ENCODE results near the gene NEK6. TPM values are rescaled to one million over a fixed set of nuclear protein-coding genes. Genes with fewer than 3 reads are reported as not detected.

The NEK6 gene
- 10 to 100 TPM; 26.9 to 34.9 (median 29.6) TPM for polyA plus RNA-seq (ENCODE audit: insufficient read length in 4 of 4)

DNA sequence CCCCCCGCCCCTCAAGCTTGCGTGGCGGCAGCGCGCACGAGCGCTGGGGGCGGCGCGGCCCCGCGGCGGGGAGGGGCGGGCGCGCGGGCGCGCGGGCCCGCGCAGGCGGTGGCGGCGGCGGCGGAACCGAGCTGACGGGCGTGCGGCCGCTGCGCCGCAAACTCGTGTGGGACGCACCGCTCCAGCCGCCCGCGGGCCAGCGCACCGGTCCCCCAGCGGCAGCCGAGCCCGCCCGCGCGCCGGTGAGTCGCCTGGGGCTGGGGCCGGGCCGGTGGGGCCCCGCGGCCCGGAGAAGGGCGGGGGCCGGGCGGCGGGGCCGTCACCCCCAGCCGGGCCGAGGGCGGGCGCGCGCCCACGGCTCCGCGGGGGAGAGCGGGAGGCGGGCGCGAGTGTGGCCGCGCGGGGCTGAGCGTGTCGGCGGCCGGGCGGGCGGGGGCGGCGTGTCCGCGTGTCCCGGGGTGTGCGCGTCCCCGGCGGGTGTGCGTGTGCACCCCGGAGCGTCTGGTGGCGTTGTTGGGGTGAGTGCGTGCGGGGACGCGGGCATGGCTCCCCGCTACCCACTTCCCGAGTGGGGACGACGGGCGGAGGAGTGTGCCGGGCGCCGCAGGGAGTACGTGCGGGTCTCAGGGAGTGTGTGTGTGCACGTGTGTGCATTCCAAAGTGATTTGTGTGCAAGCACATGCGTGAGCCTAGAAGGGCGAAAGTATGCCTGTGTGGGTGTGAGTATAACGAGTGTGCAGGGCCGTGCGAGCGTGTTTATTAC lies at the start of gene NEK6:
NEK6 (plus strand) TSS at position 106 of the 763 bp plus-strand sequence. CDS start 44,016 bp downstream, outside the sequence.
- no peak for DNase-seq (ENCODE audit: low read depth in 4 of 4, low spot score in 2 of 4)

DNA sequence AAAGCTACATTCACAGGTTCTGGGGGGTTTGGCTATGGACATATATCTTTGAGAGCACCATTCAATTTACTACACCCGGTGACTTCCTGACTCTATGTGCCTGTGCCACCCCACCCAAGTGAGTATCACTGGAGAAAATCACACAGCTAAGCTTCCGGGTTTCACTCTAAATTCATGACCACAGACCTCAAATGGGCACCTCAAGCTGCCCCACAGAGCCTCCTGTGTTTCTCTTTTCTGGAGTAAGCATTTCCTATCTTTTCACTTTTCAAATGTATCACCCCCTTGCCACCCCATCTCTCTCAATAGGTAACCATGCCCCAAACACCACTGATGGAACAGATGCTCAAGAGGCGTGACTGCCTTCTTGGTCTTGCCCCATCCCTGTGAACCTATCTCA lies 49.2 kb upstream of the NEK6 start:
- no peak for DNase-seq (ENCODE audit: low read depth in 4 of 4, low spot score in 2 of 4)

DNA sequence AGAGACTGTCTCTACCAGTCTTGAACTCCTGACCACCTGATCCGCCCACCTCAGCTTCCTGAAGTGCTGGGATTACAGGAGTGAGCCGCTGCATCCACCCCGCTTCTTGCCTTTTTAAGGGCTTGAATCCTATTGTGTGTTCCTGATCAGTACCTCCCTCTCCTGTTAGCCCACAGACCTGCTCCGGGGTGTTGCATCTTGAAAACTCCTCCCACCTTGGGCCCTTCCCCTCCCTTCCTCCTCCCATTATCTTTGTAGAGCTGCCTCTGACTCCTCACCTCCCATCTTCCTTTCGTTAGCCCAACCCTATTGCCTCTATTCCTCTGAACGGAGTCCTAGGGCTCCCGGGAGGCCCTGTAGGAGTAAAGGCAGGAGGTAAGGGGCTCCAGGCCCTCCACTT lies 48.5 kb upstream of the NEK6 start:
- no peak for DNase-seq (ENCODE audit: low read depth in 4 of 4, low spot score in 2 of 4)

DNA sequence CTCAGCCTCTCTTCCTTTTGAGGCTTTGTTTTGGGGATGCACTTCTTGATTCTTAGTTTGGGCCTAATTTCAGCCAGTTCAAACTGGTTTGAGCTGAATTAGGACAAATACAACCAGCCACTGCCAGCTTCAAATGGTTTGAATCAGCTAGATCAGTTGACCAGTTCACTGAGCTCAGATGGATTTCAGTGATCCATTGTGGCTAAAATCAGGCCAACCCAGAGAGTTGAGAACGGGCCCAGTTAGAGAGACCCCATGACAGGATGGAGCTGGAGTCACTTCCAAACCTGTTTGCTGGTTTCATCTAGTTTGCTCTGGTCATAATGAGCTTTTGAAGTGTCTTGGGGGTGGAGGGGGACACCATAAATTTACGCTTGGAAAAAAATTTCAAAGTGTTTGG lies 48.0 kb upstream of the NEK6 start:
- DNase-seq (ENCODE audit: low read depth in 4 of 4, low spot score in 2 of 4): no peak

DNA sequence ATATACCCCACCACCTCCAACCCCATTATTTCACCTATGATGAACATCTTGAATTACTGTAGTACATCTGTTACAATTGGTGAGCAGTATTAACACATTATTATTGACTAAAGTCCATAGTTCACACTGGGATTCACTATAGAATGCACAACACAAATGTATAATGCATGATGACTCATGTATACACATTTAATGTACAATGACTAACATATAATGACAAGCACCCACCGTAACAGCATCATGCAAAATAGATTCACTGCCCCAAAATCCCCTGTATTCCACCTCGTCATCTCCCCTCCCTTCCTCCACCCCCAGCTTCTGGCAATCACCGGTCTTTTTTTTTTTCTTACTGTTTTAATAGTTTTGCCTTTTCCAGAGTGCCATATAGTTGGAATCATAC lies 47.1 kb upstream of the NEK6 start:
- DNase-seq (ENCODE audit: low read depth in 4 of 4, low spot score in 2 of 4): no peak

DNA sequence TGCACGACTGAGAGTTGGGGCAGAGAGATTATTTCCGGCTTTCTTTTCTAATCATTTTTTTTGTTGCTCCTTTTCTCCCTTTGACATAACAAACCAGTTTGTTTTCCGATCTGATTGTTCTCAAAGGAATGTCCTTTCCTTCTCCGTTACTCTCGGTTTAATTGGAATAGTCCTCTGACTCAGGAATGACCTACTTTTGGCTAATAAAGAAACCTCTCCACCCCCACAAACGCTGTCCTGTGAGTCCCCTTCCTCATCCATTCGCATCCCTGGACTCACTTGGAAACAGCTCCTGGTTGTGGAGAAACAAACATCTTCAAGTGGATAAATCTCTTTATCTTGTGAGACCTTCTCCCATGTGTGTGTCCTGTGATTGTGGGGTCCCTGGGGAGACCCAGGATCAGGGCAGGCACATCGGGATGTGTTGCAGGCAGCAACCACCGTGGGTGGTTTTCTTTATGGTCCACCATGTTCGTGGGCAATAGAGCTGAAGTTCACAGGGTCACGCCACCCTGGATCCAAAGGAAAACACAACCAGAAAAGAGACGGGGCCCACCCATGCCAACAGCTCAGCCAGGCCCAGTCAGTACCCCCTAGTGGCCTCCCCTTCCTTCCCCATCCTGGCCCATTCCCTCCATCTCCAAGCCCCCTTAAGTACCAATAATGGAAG lies 45.2 kb upstream of the NEK6 start:
- DNase-seq (ENCODE audit: low read depth in 4 of 4, low spot score in 2 of 4): no peak

DNA sequence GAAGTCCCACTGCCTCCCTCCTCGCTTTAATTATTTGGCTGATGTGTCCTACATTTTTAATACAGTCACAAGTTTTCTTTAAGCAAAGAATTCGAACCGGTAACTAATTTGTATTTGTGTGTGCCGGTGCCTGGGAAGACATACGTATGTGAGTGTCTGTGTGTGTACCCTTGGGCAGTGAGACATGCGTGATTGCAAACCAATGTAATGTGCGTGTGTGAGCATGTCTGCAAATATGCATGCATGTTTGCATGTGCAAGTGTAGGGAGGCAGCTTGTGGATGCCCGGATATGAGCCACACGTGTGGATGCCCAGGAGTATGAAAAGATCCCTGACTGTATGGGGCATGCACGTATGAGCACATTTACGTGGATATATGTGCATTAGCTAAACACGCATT lies 44.4 kb upstream of the NEK6 start:
- DNase-seq (ENCODE audit: low read depth in 4 of 4, low spot score in 2 of 4): no peak

DNA sequence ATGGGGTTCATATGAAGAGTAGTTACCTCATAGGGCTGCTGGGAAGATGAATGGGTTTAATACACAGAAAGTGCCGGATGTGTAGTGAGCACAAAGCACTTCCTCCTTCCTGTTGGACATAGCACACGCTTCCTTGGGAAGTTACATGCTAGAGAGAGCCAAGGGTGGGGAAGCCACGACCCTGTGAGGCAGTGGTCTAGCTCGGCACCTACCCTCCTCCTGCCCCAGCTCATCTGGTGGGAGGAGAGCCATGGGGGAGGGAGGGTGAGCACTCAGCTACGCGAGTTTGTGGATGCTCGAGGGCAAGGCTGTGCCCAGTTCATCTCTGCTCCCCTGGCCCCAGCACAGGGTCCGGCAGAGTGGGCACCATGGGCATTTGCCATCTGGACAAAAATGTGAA lies 43.6 kb upstream of the NEK6 start:
- DNase-seq (ENCODE audit: low read depth in 4 of 4, low spot score in 2 of 4): no peak

DNA sequence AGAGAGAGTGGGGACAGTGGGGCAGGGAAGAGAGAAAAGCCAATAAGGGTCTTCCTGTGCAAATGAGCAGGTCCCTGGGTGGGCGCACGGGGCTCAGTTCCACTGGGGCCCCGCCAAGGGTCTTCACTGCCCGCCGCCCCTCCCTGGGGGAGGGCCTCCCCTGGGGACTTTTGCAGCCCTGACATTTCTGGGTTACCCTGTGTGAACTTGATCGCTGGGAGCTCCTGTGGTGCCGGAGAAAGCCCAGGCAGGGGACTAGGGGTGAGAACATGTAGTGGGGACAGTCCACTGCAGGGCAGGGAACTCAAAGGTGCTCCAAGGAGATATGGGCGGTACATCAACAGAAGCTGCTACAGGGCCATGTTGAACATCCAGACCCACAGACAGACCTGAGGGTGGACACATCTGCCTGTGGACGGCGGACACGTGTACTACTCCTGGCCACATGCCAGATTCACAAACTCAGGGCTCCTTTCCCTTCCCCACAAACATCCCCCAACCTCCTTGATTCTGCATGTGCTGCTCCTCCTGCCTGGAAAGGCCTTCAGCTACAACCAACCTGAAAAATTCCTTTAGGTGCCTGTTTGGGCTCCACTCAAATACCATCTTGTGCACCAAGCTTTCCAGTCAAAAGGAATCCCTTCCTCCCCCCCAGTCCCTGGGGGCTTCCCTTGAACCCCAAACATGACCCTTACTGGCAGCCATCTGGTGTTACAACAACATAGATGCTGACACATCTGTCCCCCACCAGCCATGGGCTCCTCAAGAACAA lies 43.0 kb upstream of the NEK6 start:
- no peak for DNase-seq (ENCODE audit: low read depth in 4 of 4, low spot score in 2 of 4)

DNA sequence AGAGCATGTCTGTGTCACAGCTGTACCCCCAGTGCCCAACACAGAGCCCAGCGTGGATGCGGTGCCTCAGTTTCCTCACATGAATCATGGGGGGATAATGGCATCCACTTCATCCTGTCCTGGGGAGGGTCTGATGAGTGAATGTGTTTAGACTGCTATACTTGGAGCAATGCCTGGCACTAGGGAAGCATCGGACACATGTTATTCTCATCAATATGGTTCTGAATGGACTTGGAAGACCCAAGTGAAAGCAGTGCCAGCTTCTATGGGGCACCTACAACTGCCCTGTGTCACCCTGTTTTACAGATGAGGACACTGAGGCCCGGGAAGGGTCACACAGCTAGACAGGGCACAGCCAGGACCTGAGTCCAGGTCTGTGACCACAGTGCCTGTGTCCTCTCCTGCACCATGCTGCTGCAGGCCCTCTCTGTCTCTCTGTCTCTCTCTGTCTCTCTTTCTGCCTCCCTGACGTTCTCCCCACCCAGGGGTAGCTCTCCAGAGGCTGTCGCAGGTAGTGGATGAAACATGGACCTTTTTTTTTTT lies 42.3 kb upstream of the NEK6 start:
- no peak for DNase-seq (ENCODE audit: low read depth in 4 of 4, low spot score in 2 of 4)

DNA sequence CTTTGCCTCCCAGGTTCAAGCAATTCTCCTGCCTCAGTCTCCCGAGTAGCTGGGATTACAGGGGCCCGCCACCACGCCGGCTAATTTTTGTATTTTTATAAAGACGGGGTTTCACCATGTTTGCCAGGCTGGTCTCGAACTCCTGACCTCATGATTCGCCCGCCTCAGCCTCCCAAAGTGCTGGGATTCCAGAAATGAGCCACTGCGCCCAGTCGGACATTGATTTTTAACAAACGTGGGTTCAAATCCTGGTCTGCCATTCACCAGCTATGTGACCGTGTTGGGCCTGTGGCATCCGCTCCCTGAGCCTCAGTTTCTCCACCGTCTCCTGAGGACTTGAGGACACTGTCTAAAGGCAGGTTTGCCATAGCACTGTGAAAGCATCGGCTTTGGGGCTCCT lies 41.8 kb upstream of the NEK6 start:
- DNase-seq (ENCODE audit: low read depth in 4 of 4, low spot score in 2 of 4): no peak

DNA sequence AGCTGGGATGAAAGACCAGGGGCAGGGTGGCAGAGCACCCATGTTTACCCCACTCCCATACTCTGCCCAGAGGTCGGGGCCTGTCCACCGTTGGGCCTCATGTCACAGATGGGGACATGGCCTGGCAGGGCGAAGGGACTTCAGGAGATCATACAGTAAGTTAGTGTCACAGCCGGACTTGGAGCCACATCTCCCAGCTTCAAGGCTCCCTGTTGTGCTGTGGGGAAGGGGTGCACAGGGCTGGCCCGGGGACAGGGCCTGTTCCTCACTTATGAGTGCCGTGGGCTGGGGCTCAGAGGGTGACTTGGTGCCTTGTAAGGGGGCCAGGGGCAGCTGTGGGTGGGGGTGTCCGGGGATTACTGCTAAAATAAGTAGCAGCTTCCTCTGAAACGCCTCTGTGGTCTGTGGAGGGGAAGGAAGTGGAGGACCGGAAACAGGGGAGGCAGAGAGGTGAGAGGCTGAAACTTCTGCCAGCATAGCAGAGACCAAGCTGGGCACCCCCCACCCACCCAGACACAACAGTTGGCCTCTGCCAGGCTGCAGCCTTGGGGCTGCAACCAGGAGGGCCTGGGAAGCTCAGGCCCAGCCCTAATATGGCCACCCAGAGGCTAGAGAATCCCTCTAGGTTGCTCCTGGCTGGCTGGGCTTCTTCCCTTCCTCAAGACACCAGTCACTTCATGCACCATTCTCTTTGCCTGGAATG lies 41.1 kb upstream of the NEK6 start:
- DNase-seq (ENCODE audit: low read depth in 4 of 4, low spot score in 2 of 4): no peak

DNA sequence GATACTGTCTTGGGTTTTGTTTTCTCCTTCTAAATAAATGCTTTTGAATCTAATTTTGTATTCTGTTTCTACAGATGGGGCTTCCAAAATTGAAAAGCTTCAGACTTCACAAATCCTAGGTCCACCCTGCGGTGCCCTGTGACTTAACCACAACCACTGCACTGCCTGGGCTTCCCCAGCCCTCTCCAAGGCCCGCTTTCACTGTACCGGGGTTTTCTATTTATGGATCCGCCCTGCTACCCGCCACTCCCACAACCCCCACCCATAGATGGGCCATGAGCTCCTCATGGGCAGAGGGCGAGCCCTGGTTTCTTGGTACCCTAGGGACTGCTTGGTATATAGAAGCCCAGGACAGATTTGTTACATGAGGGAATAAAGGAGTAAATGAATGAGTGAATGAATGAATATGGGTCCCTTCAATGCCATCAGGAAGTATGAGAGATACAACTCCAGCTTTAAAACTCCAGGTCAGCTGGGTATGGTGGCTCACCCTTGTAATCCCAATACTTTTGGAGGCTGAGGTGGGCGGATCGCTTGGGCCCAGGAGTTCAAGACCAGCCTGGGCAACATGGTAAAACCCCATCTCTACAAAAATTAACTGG lies 39.8 kb upstream of the NEK6 start:
- no peak for DNase-seq (ENCODE audit: low read depth in 4 of 4, low spot score in 2 of 4)

DNA sequence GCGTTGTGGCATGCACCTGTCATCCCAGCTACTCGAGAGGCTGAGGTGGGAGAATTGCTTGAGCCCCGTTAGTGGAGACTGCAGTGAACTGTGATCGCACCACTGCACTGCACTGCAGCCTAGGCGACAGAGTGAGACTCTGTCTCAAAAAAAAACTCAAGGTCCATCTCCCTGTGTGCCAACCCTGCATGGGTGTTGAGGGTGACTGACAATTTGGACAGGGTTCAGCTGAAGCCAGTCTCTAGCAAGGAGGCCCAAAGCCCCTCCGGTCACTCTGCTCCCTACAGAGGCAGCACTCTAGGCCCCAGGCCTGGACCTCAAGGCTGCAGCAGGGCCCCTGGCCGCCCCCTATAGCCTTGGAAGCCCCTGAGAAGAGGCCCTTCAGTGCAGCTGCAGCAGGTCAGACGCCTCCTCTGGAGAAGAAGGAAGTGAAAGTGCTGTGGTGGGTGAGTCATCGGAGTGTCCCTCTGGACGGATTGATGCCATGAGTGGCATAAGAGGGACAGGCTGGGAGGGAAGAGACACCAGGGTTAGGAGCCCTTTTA lies 39.2 kb upstream of the NEK6 start:
- DNase-seq (ENCODE audit: low read depth in 4 of 4, low spot score in 2 of 4): no peak

DNA sequence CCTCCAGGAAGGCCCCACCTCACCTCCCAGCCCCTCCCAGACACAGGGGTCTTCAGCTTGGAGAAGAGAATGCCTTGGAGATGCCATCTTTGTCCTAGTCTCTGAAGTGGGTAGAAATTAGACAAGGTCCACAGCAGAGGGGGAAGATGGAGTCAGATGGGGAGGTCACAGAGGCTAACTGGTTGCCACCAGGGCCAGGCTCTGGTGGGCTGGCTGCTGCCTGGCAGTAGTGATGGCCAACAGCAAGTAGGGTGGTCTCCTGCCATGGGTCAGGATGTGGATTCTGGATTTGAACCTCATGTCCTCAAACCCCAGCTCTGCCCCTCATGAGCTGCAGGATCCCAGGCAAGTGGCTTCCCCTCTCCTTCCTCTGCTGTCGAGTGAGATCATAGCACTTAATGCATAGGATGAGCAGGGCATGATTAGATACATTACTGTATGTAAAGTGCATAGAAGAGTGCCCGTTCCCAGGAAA lies 38.7 kb upstream of the NEK6 start:
- DNase-seq (ENCODE audit: low read depth in 4 of 4, low spot score in 2 of 4): no peak

DNA sequence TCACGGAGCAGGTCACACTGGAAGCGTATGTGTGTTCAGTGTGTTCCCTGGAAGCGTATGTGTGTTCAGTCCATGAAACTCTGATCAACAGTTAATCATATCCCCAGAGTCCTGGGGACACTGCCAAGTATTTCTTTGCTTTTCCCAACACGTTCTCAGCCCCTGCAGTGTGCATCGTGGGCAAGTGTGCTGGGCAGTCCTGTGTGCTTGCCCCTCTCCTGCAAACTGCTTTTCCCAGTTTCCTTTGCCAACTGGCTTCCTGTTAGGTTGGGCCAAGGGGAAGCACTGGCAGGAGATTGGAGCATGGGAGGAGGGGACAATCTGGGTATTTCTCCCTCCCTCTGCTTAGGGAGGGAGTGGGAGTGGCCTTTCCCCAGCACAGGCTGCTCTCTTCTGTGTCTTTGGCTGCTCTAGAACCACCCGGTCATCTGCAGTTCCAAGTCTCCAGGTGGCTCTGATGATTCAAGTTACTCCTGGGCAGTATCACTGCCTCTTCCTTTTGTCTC lies 36.8 kb upstream of the NEK6 start:
- DNase-seq (ENCODE audit: low read depth in 4 of 4, low spot score in 2 of 4): no peak

DNA sequence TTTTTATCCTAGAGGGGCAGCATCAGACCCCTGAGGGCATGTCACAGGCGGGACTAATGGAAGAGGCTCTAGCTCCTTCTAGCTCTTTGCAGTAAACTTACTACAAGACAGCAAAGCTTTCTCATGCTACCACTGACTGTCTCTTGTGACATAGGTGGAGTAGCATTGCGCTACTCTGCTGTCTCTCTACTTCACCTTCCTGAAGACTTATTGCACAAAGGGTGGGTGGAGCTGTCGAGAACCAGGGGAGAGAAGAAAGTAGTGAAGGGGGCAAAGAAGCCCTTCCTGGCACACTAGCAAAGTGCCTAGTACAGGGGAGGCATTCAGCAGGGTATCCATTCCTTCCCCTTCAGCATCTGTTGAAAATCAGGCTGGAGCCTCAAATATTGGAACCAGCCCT lies 36.1 kb upstream of the NEK6 start:
- DNase-seq (ENCODE audit: low read depth in 4 of 4, low spot score in 2 of 4): no peak

DNA sequence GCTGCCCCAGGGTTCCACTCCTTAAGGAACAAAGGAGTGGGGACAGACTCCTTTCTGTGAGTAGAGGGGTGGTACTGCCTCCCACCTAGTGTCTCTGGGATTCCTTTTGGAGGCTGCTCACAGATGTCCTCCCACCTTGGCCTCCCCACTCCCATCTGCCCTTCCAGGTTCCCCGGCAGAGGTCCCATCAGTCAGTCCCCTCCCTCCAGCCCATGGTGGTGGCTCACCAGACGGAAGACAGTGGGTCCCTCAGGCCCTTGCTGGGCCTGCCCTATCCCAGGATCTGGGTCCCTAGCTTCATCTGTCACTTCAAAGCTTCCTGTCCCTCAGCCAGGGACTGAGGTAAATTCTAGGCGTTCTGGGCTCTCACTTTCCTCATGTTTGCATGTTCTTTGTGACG lies 35.6 kb upstream of the NEK6 start:
- DNase-seq (ENCODE audit: low read depth in 4 of 4, low spot score in 2 of 4): no peak

DNA sequence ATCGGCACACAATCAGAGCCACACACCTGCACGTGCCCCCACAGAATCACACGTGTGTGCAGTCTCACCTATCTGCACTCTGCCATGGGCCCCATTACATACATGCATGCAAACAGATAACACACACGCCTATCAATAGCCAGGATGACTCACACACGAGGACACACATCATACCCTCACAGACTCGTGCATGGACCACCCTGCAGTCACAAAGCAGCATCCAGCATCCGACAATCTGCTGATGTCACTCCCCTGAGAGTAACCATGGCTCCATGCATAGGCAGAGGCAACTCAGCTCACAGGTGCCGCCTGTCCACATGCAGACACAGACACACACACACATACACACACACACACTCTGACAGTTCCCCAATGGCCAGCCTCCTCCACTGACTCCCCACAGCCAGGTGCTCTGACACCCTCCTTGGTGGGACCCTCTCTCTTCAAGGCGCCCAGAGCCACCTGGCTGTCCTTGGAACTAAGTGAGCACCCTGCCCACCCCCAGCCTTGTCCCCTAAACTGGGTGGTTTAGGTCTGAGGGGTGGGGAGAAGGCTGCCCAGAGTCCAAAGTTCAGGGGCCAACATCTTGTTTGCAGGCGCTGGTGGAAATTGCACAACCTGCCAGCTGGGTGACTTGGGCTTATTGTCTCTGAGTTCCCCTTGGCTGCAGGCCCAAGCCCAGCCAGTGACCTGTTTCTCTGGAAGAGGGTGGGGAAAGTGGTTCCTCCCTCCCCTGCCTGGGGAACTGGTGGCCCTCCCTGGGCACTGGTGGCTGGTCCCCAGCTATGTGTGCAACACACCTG lies 34.6 kb upstream of the NEK6 start:
- no peak for DNase-seq (ENCODE audit: low read depth in 4 of 4, low spot score in 2 of 4)
